HG03196 (cell line): ENCODE measurements around the gene ENG.

Experiments used
- ATAC-seq: cut with Tn5 transposase; IDR thresholded peaks from one replicate; pipeline ENCODE4 v1.9.1; 2021; ENCODE audit not compliant: unreplicated experiment

ENG gene

DNA sequence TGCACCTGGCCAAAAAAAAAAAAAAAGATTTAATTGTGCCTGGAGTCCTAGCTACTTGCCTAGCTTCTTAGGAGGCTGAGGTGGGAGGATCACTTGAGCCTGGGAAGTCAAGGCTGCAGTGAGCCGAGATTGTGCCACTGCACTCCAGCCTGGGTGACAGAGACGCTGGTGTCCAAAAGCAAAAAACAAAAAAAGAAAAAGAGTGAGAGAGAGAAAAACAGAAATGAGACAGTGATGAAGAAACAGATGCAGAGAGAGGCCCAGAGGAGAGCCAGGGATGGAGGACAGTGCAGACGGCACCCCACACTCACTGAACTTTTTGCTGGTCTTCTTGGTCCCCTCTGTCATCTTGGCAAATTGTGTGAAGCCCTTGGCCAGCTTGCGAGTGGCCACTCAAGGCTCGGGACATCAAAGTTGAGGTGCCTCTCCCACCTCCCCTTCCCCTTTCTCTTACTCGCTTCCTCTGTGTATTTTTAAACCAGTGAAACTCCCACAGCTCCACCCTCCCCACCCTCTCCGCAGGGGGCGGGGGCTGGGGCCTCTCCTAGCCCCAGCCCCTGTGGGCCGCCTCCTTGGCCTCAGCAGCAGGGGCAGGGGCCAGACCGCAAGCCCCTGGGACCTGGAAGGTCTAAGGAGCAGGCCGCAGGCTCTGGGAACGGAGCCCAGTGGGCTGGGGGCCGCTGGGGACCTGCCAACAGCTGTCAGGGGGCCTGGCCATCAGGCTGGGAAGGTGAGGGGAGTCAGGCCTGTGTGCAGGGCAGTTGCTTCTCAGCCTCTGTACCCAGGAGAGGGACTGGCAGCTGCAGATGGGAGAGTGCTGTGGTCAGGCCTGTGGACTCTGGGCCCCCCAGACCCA lies 76.0 kb downstream of the ENG start, which contains the start of gene SH2D3C:
SH2D3C (minus strand) TSS at position 387 of the 856 bp plus-strand sequence; CDS start at position 348, 39 bp downstream.
- ATAC-seq = peak; percentile 3

DNA sequence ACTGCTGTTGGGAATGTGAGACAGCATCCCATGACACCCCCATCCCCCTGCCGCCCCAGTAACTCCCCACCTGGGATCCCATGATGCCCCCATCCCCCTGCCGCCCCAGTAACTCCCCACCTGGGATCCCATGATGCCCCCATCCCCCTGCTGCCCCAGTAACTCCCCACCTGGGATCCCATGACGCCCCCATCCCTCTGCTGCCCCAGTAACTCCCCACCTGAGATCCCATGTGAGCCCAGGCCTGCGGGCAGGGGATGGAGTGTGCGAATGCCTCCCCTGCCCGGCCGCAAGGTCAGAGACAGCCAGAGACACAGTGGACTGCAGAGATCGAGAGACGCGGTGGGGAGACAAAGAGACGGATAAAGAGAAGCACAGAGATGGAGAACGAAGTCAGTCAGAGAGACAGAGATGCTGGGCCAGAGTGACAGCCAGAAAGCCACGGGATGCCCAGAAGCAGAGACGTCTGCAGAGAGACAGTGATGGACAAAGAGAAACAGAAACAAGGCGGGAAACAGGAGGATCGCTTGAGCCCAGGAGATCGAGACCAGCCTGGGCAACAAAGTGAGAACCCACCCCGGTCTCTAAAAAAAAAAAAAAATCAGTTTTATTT lies 77.0 kb downstream of the ENG start:
- no peak for ATAC-seq

DNA sequence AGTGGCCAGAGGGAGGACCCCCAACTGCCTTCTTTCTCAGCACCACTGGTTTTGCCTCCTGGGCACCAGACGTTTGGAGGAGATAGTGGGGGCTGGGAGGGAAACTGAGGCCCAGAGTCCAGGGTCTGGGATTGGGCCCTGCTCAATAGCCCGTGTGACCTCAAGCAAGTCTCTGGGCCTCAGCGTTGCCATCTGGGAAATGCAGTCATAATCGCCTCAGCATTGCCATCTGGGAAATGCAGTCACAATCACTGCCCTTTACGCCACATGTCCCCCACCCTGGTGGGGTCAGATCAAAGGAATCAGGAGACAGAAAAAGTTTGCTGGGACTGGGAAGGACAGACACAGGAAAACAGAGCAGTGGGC lies 77.6 kb downstream of the ENG start:
- no peak for ATAC-seq

DNA sequence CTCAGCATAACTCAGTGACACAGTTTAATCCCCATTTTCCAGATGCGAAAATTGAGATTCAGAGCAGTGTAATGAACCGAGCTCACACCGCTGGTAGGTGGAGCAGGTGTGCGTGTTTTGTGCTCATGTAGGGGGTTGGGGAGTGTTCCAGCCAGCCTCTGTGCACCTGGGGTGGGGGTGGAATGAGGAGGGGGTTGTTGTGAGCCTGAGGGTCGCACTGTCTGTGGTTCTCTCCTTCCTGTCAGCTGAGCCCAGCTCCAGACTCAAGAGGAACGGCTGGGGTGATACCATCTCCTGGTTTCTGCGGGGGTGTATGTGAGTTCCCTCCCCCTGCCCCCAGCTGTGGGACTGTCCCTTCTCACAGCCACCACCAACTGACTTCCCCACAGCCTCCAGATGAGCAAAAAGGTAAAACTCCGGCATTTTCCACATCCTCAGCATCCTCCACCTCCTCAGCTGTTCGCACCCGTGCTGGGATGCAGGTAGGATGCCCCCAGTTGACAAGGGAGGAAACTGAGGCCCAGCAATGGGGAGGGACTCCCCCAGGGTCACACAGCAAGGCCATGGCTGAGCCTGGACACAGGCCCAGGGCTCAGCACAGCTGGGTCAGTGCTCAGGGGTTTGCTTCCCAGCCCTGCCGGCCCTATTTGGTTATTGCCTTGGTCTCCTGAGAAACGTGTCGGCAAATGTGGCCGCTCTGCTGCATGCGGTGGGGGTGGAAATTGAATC lies 78.1 kb downstream of the ENG start:
- no peak for ATAC-seq

DNA sequence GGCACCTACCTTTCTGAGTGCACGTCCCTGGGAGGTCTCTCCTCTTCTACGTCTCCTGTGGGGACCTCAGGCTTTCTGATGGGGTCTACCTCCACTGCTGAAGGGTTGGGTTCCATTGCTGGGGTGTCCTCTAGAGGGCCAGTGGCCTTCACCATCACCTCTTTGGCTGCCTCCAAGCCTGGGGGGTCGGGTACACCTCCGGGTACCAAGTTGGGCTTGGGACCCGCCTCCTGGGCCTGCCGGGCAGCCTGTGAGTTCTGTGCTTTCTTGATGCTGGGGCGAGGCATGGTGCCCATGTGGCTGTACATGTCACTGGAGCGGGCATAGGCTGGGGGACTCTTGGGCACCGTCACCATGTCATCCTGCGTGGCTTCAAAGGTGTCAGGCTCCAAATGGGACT lies 80.5 kb downstream of the ENG start:
- ATAC-seq = no peak

DNA sequence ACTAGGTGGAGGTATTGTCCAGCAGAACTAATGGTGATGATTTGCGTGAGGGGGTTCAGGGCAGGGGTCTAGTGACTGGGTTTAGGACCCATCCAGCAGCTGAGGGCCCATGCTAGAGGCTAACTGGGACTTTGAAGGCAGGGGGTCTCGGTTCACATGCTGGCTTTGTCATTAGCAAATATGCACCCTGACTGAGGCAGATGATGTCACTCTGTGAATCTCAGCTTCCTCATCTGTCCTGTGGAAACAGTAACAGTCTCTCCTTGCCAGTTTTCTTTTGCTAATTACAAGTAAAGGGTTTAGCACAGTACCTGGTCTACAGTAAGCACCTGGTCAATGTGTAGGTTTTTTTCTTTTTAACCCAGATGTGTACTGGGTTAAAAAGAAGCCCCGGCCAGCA lies 81.2 kb downstream of the ENG start:
- no peak for ATAC-seq

DNA sequence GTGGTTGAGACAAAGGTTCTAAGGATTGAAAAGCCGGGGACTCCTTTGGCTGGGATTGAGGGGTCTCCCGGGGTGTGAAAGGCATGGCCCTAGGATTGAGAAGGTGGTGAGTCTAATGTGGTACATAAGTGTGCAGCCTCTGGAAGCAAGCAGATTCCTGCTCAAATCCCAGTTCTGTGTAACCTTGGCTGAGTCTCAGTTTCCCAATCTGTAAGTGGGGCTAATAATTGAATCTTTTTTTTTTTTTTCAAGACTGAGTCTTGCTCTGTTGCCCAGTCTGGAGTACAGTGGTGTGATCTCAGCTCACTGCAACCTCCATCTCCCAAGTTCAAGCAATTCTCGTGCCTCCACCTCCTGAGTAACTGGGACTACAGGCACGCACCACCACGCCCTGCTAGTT lies 81.9 kb downstream of the ENG start:
- no peak for ATAC-seq

DNA sequence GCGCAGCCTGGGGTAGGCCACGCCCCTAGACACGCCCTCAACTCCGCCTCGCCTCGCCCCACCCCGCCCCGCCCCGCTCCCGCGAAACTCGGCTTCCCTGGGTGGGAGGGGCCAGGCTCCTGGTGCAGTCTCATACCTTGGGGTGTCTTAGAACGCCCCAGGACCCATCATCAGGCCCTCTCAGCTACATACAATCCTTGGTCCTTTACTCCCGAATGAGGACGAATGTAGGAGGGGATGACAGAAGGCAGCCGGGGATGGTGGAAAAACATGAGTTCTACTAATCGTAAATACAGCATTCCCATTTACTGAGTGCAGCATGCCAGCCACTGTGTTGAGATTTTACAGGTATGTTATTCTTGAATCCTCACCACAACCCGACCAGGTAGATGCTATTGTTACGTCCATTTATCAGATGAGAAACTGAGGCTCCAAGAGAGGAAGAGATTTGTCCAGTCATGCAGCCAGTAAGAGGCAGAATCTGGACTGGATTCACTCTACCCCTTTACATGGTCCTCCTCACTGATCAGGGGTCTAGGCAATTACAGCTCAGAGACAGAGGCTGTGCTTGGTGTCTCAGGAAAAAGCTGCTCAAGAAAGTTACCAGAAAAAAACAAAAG lies 82.8 kb downstream of the ENG start:
- no peak for ATAC-seq

DNA sequence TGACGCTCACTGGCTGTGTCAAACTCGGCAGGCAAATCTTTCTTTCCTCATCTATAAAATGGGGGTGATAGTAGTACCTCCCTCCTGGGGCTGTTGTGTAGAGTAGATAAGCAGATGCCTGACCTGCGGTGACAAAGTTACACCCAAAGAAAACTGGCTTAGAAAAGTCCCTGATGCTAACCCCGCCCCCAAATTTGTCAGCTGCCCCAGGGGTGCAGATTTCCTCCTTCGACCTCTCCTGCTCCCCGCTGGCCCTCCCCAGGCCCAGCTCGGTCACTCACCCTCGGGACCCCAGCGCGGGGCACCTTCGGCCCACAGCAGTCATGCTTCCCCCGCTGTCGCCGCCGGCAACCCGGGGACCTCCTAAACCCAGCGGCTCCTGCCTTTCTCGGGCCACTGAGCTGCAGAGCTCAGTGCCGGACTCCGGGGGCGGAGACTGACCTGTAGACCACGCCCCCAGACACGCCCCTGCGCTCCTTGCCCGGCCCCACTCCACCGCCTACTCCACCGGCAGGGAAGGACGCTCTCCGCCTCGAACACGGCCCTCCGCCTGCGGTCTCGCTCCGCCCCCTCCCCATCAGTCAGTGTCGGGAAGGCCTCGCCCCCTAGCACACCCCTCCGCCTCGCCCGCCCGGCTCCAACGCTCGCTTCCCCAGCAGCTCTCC lies 83.4 kb downstream of the ENG start:
- peak; percentile 82 for ATAC-seq

DNA sequence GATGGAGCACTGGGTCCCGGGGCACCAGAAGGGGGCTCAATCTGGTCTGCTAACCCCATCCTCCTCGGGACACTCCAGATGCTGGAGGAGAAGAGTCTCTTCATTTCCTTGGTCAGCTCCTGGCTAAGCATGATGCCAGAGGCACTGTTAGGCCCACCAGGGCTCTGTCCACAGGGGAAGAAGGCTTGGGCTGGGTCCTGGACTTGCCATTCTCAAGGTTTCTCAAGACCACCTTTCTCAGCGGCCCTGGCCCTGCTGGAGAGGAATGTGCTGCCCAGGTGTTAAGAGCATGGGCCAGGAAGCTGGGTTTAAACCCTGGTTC lies 83.9 kb downstream of the ENG start:
- ATAC-seq = no peak

DNA sequence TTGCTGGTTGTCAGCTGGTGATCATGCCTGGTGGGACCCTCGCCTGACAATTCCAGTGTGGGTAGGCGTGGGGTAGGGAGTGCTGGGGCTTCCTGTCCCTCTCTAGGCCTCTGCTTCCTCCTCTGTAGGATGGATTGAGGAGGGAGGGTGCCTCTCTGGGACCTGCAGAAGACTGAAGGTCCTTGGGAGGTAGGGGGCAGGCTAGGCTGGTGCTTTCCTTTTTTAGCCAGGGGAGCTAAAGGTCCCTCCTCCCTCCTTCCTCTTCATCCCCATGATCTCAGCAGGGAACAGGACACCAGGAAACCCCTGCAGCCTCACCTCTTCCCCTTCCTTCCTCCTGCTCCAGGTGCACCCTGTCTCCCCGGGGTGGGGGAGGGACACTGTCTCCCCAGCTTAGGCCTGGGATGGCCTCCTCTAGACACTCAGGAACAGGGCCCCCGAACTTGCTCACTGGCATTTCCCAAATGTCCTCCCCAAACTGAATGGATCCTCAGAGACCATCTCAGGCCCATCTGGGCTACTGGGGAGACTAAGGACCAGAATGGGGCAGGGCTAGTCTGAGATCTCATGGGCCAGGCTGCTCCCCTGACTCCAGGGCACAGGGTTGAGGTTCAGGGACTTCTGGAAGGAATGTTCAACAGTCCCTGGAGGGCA lies 84.4 kb downstream of the ENG start:
- ATAC-seq = no peak

DNA sequence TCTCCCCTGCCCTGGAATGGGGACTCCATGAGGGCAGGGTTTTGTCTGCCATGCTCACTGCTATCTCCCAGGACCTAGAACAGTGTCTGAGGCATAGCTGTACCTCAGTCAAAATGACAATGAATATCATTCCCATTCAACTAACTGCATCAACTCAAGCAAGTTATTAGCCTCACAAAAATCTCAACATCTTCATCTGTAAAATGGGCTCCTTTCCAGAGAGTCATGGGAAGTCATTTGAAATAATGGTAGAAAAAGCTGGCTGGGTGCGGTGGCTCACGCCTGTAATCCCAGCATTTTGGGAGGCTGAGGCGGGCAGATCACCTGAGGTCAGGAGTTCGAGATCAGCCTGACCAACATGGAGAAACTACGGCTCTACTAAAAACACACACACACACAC lies 85.4 kb downstream of the ENG start:
- no peak for ATAC-seq

DNA sequence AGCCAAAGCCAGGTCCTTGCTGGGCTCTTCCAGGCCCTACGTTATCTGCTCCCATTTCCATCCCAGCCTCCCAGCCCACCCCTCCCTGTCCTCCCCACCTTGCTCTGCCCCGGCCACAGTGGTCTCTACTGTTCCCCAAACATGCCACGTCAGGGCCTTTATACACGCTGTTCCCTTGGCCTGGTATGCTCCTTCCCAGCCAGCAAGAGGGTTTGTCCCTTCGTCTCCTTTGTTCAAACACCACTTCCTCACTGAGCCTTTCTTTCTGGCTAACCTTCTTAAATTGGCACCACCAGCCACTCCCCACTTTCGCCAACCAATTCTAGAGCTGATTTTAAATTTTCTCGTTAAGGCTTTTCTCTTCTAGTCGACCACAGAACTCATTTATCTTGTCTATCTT lies 85.8 kb downstream of the ENG start:
- no peak for ATAC-seq

DNA sequence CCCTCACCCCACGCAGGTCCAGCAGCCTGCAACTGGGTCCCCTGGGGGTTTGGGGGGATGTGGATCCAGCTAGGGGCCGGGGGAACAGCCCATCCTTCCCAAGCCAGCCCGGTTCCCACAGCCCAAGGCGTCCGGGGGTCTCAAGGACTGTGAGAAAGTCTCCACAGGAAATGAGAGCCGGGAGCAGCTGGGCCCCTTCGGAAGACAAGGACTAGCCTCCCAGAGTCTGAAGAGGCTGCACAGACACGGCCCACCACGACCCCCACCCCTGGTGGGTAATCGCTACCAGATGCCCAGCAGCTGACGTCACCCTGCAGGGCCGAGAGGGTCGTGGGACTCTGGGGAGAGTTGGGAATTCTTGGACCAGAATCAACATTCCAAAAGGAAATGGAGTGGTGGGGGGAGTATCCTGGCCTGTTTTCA lies 86.5 kb downstream of the ENG start:
- ATAC-seq = no peak

DNA sequence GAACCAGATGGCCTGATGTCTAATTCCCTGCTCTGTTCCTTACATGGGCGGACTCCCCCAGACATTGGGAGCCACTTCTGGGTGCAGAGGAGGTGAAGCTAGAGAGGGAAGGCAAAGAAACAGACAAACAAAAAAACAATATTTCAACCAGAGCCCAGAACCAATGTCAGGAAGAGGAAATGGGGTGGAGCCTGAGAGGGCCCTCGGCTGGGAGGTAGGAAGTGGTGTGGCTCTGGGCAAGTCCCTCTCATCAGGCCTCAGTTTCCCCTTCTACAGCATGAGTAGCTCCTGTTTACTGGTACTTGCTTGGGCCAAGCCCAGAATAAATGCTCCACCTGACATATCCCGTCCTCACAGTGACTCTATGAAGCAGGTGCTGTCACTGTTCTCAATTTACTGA lies 87.0 kb downstream of the ENG start:
- ATAC-seq = no peak

DNA sequence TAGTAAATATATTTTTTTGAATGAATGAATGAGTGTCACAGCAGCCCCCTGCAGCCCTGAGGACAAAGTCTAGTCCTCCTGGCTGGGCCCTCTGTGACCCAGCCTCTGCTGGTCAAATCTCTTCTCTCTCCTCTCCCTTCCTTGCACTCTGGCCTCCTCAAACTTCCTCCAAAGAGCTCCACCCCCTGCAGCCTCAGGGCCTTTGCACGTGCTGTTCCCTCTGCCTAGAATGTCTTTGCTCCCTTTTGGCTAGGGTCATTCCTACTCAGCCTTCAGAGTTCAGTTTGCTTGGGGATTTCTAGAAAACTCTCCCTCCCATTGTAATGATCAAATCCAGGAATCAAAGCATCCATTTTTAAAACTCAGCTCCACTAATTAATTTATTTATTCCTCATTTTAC lies 89.0 kb downstream of the ENG start:
- no peak for ATAC-seq
